Vagina (tissue), 2 donors: ENCODE measurements around the gene ZNF577. TPM values are rescaled to one million over a fixed set of nuclear protein-coding genes. Genes with fewer than 3 reads are reported as not detected.
"Not testable (repeated sequence)": the region's sequence is repeated elsewhere in the genome, so short reads cannot be mapped to it uniquely, and the experiment has no call there.

Experiments used
- DNase-seq, 2 donors: peaks; one replicate each; pipeline ENCODE4 v3.0.0-alpha.2; 2017; ENCODE audit errors: extremely low spot score in 2 of 2
- H3K27ac ChIP-seq: fragments of 200-600 bp; sonication (generic); one replicate; pipeline ENCODE4 v1.5.1; 2019
- H3K27me3 ChIP-seq: fragments of 200-600 bp; sonication (generic); one replicate; pipeline ENCODE4 v1.5.1; 2019
- H3K36me3 ChIP-seq, 2 donors: fragments of 200-600 bp; sonication (generic); one replicate each; pipeline ENCODE4 v1.5.1; 2017 to 2019
- H3K4me1 ChIP-seq: fragments of 200-600 bp; sonication (generic); one replicate; pipeline ENCODE4 v1.5.1; 2019
- H3K4me3 ChIP-seq, 2 donors: fragments of 200-600 bp; sonication (generic); 1 replicate in 1 of 2; 2 replicates in 1 of 2; pipeline ENCODE4 v1.5.1; 2016 to 2019
- H3K9me3 ChIP-seq: fragments of 200-600 bp; sonication (generic); one replicate; pipeline ENCODE4 v1.5.1; 2019
- POLR2A ChIP-seq, 2 donors: fragments of 450-650 bp; IDR thresholded peaks; one replicate each; pipeline ENCODE4 v1.6.1; 2017; ENCODE audit warnings: antibody characterized with exemption in 2 of 2, mild to moderate bottlenecking in 2 of 2, moderate library complexity in 2 of 2
- POLR2AphosphoS5 ChIP-seq, 2 donors: sonication (generic); formaldehyde crosslinking; IDR thresholded peaks; one replicate each; pipeline ENCODE4 v1.9.0; 2017; ENCODE audit warnings: antibody characterized with exemption in 2 of 2, mild to moderate bottlenecking in 2 of 2, low read depth in 1 of 2; ENCODE audit not compliant: insufficient read depth in 1 of 2
- intact Hi-C: fragments of 100-400 bp; cut with DNase I; formaldehyde crosslinking; loops from one replicate; pipeline ENCODE4 v1.15.1; 2023
- total RNA-seq: library from RNA; depleted of rRNA; stranded (reverse); fragments of >200 nt; gene quantifications from one replicate; pipeline ENCODE4 v1.2.3, GENCODE V29; 2016
- TF ChIP-seq, protein P1 (sequence below), 3 experiments: fragments of 450-650 bp in 2 of 3; fragments of 200-600 bp in 1 of 3; sonication (generic) in 1 of 3; IDR thresholded peaks; one replicate each; pipeline ENCODE4 v1.5.1; 2017 to 2019; ENCODE audit warnings: antibody characterized with exemption in 3 of 3, mild to moderate bottlenecking in 2 of 3, moderate library complexity in 2 of 3

Gene ZNF577
- total RNA-seq, 1 donor from 2014 or later = 14.2 TPM

- Histone ChIP-seq H3K36me3 (no peaks in the 10 kb centered on the region), H3K4me1 (no peaks in the 10 kb centered on the region), H3K4me3 (no peak overlapping the region), H3K27me3 (no peaks in the 10 kb centered on the region), H3K9me3 (peaks cover 24% of the 10 kb centered on the region), H3K27ac (no peak overlapping the region)
- TF ChIP-seq POLR2A (IDR thresholded peaks at IDR 0.05) (no peak), POLR2AphosphoS5 (IDR thresholded peaks at IDR 0.05; ENCODE audit: insufficient read depth in 1 of 2, low read depth in 1 of 2) (no peak)
- TF ChIP-seq, protein P1, sequence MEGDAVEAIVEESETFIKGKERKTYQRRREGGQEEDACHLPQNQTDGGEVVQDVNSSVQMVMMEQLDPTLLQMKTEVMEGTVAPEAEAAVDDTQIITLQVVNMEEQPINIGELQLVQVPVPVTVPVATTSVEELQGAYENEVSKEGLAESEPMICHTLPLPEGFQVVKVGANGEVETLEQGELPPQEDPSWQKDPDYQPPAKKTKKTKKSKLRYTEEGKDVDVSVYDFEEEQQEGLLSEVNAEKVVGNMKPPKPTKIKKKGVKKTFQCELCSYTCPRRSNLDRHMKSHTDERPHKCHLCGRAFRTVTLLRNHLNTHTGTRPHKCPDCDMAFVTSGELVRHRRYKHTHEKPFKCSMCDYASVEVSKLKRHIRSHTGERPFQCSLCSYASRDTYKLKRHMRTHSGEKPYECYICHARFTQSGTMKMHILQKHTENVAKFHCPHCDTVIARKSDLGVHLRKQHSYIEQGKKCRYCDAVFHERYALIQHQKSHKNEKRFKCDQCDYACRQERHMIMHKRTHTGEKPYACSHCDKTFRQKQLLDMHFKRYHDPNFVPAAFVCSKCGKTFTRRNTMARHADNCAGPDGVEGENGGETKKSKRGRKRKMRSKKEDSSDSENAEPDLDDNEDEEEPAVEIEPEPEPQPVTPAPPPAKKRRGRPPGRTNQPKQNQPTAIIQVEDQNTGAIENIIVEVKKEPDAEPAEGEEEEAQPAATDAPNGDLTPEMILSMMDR (IDR thresholded peaks at IDR 0.05) = no peak
- intact Hi-C loops = loop anchor here (2.0 kb wide), 1 partner anchor 21 kb away; no protein-coding TSS in a partner anchor
- no peak for DNase-seq
Observed at GRCh38 chr19:51921949-51922348, 34.2 kb upstream of the ZNF577 start.

GRCh38 chr19:51919606-51920005, 31.9 kb upstream of the ZNF577 start:
- no peak overlapping the region for H3K4me3 ChIP-seq
- intact Hi-C loops = no loop called here
- no peaks in the 10 kb centered on the region for H3K36me3 ChIP-seq
- H3K4me1 ChIP-seq = no peaks in the 10 kb centered on the region
- H3K27me3 ChIP-seq = no peaks in the 10 kb centered on the region
- peaks cover 34% of the 10 kb centered on the region for H3K9me3 ChIP-seq
- no peak for DNase-seq
- TF ChIP-seq, protein P1 (IDR thresholded peaks at IDR 0.05) = no peak
- no peak for TF ChIP-seq POLR2A (IDR thresholded peaks at IDR 0.05)
- TF ChIP-seq POLR2AphosphoS5 (IDR thresholded peaks at IDR 0.05; ENCODE audit: insufficient read depth in 1 of 2, low read depth in 1 of 2) = no peak
- no peak overlapping the region for H3K27ac ChIP-seq

DNA sequence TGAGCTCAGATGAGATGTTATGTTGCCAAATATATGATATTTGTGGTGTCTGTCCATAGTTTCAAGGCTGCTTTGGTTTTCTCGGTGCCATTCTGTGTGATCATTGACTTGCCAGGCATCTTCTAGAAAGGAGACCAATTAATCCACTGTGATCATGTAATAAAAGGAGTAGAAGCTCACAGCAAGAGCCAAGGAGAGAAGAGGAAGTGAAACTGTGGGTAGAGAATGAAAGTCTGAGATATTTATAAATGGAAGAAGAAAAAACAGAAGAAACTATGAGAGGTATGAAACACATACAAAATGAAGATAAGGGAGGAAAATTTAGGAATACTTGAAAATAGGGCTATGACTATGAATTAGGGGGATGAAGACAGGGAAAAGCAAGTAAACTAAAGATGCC, 28.4 kb upstream of the ZNF577 start:
- Histone ChIP-seq H3K9me3 (peaks cover 15% of the 10 kb centered on the region), H3K27me3 (no peaks in the 10 kb centered on the region), H3K36me3 (no peaks in the 10 kb centered on the region), H3K4me3 (no peak overlapping the region), H3K4me1 (no peaks in the 10 kb centered on the region), H3K27ac (no peak overlapping the region)
- intact Hi-C loops = no loop called here
- TF ChIP-seq POLR2AphosphoS5 (IDR thresholded peaks at IDR 0.05; ENCODE audit: insufficient read depth in 1 of 2, low read depth in 1 of 2) (no peak), POLR2A (IDR thresholded peaks at IDR 0.05) (no peak)
- TF ChIP-seq, protein P1 (IDR thresholded peaks at IDR 0.05) = no peak
- no peak for DNase-seq

- no peak for DNase-seq
- H3K4me1 ChIP-seq = no peaks in the 10 kb centered on the region
- no peak overlapping the region for H3K4me3 ChIP-seq
- H3K36me3 ChIP-seq = no peaks in the 10 kb centered on the region
- TF ChIP-seq POLR2A (IDR thresholded peaks at IDR 0.05) (no peak), POLR2AphosphoS5 (IDR thresholded peaks at IDR 0.05; ENCODE audit: insufficient read depth in 1 of 2, low read depth in 1 of 2) (no peak)
- TF ChIP-seq, protein P1 (IDR thresholded peaks at IDR 0.05) = no peak
- no peaks in the 10 kb centered on the region for H3K27me3 ChIP-seq
- H3K9me3 ChIP-seq = peaks cover 13% of the 10 kb centered on the region
- intact Hi-C loops = no loop called here
- H3K27ac ChIP-seq = no peak overlapping the region
Observed at GRCh38 chr19:51915324-51915867, 27.6 kb upstream of the ZNF577 start.

DNA sequence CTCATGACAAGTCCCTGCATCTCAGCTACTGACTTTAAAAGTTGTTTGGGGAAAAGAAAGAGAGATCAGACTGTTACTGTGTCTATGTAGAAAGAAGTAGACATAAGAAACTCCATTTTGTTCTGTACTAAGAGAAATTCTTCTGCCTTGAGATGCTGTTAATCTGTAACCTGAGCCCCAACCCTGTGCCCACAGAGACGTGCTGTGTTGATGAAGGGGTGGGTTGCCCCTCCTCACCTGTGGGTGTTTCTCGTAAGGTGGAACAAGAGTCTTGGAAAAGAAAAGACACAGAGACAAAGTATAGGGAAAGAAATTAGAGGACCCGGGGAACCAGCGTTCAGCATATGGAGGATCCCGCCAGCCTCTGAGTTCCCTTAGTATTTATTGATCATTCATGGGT, 20.2 kb upstream of the ZNF577 start:
- peaks cover 13% of the 10 kb centered on the region for H3K4me1 ChIP-seq
- H3K27me3 ChIP-seq, H3K4me3 ChIP-seq, H3K9me3 ChIP-seq, H3K27ac ChIP-seq, DNase-seq, H3K36me3 ChIP-seq, intact Hi-C loops: not testable (repeated sequence)

DNA sequence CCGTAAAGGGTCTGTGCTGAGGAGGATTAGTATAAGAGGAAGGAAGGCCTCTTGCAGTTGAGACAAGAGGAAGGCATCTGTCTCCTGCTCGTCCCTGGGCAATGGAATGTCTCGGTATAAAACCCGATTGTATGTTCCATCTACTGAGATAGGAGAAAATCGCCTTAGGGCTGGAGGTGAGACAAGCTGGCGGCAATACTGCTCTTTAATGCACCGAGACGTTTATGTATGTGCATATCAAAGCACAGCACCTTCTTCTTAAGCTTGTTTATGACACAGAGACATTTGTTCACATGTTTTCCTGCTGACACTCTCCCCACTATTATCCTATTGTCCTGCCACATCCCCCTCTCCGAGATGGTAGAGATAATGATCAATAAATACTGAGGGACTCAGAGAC, 18.4 kb upstream of the ZNF577 start:
- H3K4me3 ChIP-seq, DNase-seq, H3K9me3 ChIP-seq, H3K27me3 ChIP-seq, intact Hi-C loops, H3K27ac ChIP-seq: not testable (repeated sequence)
- peaks cover 0 to 14% of the 10 kb centered on the region in 2 donors for H3K36me3 ChIP-seq
- peaks cover 15% of the 10 kb centered on the region for H3K4me1 ChIP-seq

DNA sequence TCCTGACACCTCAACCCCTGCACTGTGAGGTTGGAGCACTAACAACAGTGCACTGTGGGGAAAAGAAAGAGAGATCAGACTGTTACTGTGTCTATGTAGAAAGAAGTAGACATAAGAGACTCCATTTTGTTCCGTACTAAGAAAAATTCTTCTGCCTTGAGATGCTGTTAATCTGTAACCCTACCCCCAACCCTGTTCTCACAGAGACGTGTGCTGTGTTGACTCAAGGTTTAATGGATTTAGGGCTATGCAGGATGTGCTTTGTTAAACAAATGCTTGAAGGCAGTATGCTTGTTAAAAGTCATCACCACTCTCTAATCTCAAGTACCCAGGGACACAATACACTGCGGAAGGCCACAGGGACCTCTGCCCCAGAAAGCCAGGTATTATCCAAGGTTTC, 17.9 kb upstream of the ZNF577 start:
- intact Hi-C loops, H3K27ac ChIP-seq, H3K9me3 ChIP-seq, DNase-seq, H3K27me3 ChIP-seq, H3K4me3 ChIP-seq: not testable (repeated sequence)
- Histone ChIP-seq H3K36me3 (peaks cover 0 to 19% of the 10 kb centered on the region in 2 donors), H3K4me1 (peaks cover 15% of the 10 kb centered on the region)
